Tibial artery (tissue), 4 donors: ENCODE results near the gene PLXNA2.

Source experiments
- DNase-seq, 2 donors: peaks; one replicate each; pipeline ENCODE4 v3.0.0-alpha.2; 2019
- H3K27ac ChIP-seq, 2 donors: fragments of 200-600 bp; sonication (generic) in 1 of 2; 1 replicate in 1 of 2; 2 replicates in 1 of 2; pipeline ENCODE4 v1.5.1; 2018 to 2019; ENCODE audit warnings: mild to moderate bottlenecking in 1 of 2
- H3K27me3 ChIP-seq, 2 donors: fragments of 200-600 bp; sonication (generic) in 1 of 2; one replicate each; pipeline versions ENCODE4 v1.5.1 to v1.6.0; 2016 to 2019
- H3K36me3 ChIP-seq, 3 donors: fragments of 200-600 bp; sonication (generic) in 2 of 3; one replicate each; pipeline ENCODE4 v1.5.1; 2016 to 2019; ENCODE audit warnings: mild to moderate bottlenecking in 2 of 3
- H3K4me1 ChIP-seq, 4 donors: fragments of 200-600 bp; sonication (generic) in 2 of 4; 1 replicate in 3 of 4; 2 replicates in 1 of 4; pipeline ENCODE4 v1.5.1; 2016 to 2019
- H3K4me3 ChIP-seq, 2 donors: fragments of 200-600 bp; sonication (generic) in 1 of 2; 1 replicate in 1 of 2; 2 replicates in 1 of 2; pipeline ENCODE4 v1.5.1; 2018 to 2019; ENCODE audit warnings: mild to moderate bottlenecking in 2 of 2
- H3K9me3 ChIP-seq, 3 donors: fragments of 200-600 bp; sonication (generic) in 1 of 3; one replicate each; pipeline ENCODE4 v1.5.1; 2016 to 2019
- CTCF ChIP-seq, 2 experiments: fragments of 200-600 bp in 1 of 2; fragments of 450-650 bp in 1 of 2; IDR thresholded peaks; one replicate each; pipeline ENCODE4 v1.5.1; 2017 to 2019; ENCODE audit warnings: antibody characterized with exemption in 2 of 2, mild to moderate bottlenecking in 1 of 2, moderate library complexity in 1 of 2
- intact Hi-C: fragments of 100-400 bp; cut with DNase I; formaldehyde crosslinking; loops from one replicate; pipeline ENCODE4 v1.15.0; 2023; ENCODE audit warnings: low total_unique reads

Gene PLXNA2

DNA sequence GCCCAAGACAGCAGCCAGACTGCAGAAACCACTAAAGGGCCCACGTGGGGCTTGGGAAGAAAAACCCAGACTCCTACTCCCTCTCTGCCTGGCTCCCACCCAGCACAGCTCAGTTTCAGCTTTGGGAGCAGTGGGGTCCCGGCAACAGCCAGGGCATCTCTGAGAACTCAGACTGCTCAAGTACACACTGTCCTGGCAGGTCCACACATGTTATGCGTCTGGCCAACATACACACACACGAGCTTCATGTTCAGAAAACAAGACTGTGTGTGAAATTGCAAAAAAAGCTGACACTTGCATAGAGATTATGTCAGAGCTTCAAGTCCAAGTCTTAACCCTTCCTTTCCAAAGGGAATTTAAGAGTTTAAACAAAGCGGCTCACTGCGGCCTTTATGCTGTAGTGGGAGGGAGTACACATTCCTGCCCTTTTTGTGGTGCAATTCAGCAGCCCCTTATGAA lies 196.7 kb downstream of the PLXNA2 start:
- Histone ChIP-seq H3K9me3 (no peaks in the 10 kb centered on the region), H3K4me3 (no peak overlapping the region), H3K36me3 (peaks cover 44 to 62% (median 55%) of the 10 kb centered on the region in 3 donors), H3K4me1 (peaks cover 5 to 41% (median 30%) of the 10 kb centered on the region in 4 donors), H3K27ac (peak overlapping the region; percentile 75 to 87), H3K27me3 (no peaks in the 10 kb centered on the region)
- DNase-seq, result peak; percentile 96 to 97
- intact Hi-C loops, result no loop called here
- no peak for TF ChIP-seq CTCF (IDR thresholded peaks at IDR 0.05)

- intact Hi-C loops, result no loop called here
- no peaks in the 10 kb centered on the region for H3K27me3 ChIP-seq
- no peak overlapping the region for H3K4me3 ChIP-seq
- peaks cover 39 to 62% (median 58%) of the 10 kb centered on the region in 3 donors for H3K36me3 ChIP-seq
- peak overlapping the region; percentile 75 to 87 for H3K27ac ChIP-seq
- no peaks in the 10 kb centered on the region for H3K9me3 ChIP-seq
- no peak for DNase-seq
- H3K4me1 ChIP-seq, result peaks cover 5 to 41% (median 30%) of the 10 kb centered on the region in 4 donors
- no peak for TF ChIP-seq CTCF (IDR thresholded peaks at IDR 0.05)
Observed at GRCh38 chr1:208045463-208046260, 198.5 kb downstream of the PLXNA2 start.

GRCh38 chr1:208044589-208045462 lies 199.4 kb downstream of the PLXNA2 start:
- Histone ChIP-seq H3K4me3 (no peak overlapping the region), H3K27ac (peak overlapping the region in 1 of 2 donors; percentile 75), H3K4me1 (peaks cover 5 to 41% (median 30%) of the 10 kb centered on the region in 4 donors), H3K9me3 (no peaks in the 10 kb centered on the region), H3K36me3 (peaks cover 34 to 62% (median 60%) of the 10 kb centered on the region in 3 donors), H3K27me3 (no peaks in the 10 kb centered on the region)
- no peak for TF ChIP-seq CTCF (IDR thresholded peaks at IDR 0.05)
- DNase-seq, result no peak
- intact Hi-C loops, result no loop called here

DNA sequence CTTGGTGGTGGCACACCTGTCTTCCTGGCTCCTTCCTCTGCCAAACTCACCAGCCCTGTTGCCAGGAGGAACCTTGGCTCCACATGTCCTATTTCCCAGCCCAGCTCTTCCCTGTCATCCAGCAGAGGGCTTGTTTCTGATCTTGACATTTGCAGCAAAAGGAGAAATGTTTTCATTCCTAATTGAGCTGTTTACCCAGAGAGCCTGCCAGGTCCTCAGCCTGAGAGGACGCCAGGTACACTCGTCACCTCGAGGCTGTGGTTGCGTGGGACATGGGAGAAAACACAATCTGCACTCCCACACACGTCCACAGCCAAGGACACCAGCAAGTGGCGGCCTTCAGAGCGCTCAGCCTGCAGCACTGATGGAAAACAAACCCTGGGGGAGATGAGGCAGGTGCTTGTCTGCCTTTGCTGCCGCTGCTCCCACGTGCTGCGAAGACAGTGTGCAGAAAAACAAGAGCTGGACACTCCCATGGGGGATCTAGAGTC lies 200.4 kb downstream of the PLXNA2 start:
- no peak for DNase-seq
- Histone ChIP-seq H3K4me3 (no peak overlapping the region), H3K27ac (no peak overlapping the region), H3K27me3 (no peaks in the 10 kb centered on the region), H3K9me3 (no peaks in the 10 kb centered on the region), H3K36me3 (peaks cover 43 to 71% (median 67%) of the 10 kb centered on the region in 3 donors), H3K4me1 (peaks cover 5 to 37% (median 29%) of the 10 kb centered on the region in 4 donors)
- intact Hi-C loops, result no loop called here
- TF ChIP-seq CTCF (IDR thresholded peaks at IDR 0.05), result no peak

GRCh38 chr1:208042868-208043267 lies 201.3 kb downstream of the PLXNA2 start:
- DNase-seq, result no peak
- H3K9me3 ChIP-seq, result no peaks in the 10 kb centered on the region
- peaks cover 52 to 80% (median 76%) of the 10 kb centered on the region in 3 donors for H3K36me3 ChIP-seq
- intact Hi-C loops, result no loop called here
- H3K4me1 ChIP-seq, result peaks cover 4 to 28% (median 21%) of the 10 kb centered on the region in 4 donors
- no peak for TF ChIP-seq CTCF (IDR thresholded peaks at IDR 0.05)
- H3K27ac ChIP-seq, result no peak overlapping the region
- H3K4me3 ChIP-seq, result no peak overlapping the region
- no peaks in the 10 kb centered on the region for H3K27me3 ChIP-seq
